Activated CD8-positive, alpha-beta memory T cell treated with anti-CD3 and anti-CD28 coated beads, Interleukin-2, amount 50 U/mL, for 4 hours (primary cell): ENCODE data around the gene XAB2.
"Not testable (repeated sequence)": the region's sequence is repeated elsewhere in the genome, so short reads cannot be mapped to it uniquely, and the experiment has no call there.

Source experiments
- DNase-seq: peaks from one replicate; pipeline ENCODE4 v3.0.0-alpha.2; 2020

Gene XAB2

DNA sequence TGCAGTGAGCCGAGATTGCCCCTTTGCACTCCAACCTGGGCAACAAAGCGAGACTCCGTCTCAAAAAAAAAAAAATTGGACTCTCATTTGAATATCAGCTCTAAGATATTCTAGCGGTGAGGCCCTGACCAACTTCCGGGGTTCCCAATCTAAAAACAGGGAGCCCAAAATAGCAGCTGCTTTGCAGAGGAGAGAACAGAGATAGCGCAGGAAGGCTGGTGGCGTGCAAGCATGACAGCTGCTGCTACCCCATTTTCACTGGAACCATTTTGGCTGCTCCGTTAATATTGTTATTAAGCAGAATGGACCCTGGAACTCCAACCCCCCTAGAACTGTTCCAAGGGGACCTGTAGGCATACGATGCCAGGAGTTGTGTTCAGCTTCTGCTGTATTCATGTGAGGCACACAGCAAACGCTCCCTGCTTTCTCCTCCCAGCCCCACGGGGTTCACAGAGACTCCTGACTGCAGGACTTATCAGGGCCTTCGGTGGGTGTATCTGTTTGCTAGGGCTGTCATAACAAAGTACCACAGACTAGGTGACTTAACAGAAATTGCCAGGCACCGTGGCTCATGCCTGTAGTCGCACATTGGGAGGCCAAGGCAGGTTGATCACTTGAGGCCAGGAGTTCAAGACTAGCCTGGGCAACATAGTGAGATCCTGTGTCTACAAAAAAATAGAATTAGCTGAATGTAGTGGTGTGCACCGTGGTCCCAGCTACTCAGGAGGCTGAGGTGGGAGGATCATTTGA is 19.1 kb upstream of the XAB2 start:
- DNase-seq, result no peak

DNA sequence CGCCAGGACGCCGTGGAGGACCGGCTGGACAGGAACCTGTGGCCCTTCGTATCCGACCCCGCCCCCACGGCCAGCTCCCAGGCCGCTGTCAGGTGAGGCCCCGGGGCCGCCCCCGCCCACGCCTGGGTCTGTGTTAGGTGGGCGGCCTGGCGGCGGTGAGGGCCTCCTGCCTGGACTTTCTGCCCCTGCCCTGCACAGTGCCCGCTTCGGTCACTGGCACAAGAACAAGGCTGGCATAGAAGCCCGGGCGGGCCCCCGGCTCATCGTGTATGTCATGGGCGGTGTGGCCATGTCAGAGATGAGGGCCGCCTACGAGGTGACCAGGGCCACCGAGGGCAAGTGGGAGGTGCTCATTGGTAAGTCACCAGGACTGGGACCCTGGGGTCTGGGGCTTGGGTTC is 17.8 kb upstream of the XAB2 start:
- DNase-seq, result no peak

DNA sequence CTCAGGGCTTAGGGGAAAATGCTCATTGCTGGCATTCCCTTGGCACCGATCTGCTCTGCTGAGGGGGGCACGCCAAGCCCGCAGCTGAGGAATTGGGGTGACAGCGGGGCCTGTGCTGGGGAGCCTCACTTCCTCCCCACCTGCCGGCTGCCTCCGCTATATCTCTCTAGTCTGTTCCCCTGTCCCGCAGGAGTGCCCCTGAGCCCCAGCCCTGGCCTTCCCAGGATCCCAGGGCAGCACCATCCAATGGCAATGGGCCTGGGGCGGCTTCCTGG is 17.0 kb upstream of the XAB2 start:
- no peak for DNase-seq

GRCh38 chr19:7645656-7646425 is 16.5 kb upstream of the XAB2 start:
- DNase-seq, result no peak

- DNase-seq, result no peak
Observed at GRCh38 chr19:7645163-7645562, 15.8 kb upstream of the XAB2 start.

DNA sequence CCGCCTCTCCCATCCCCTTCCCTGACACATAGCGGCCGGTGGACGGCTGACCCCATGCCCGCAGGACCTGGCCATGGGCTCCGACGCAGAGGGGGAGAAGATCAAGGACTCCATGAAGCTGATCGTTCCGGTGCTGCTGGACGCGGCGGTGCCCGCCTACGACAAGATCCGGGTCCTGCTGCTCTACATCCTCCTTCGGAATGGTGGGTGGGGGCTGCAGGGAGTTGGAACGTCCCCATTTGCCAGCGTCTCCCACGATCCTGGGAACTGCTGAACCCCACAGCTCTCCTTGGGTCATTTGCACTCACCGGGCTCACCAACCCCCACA is 15.2 kb upstream of the XAB2 start:
- no peak for DNase-seq

DNA sequence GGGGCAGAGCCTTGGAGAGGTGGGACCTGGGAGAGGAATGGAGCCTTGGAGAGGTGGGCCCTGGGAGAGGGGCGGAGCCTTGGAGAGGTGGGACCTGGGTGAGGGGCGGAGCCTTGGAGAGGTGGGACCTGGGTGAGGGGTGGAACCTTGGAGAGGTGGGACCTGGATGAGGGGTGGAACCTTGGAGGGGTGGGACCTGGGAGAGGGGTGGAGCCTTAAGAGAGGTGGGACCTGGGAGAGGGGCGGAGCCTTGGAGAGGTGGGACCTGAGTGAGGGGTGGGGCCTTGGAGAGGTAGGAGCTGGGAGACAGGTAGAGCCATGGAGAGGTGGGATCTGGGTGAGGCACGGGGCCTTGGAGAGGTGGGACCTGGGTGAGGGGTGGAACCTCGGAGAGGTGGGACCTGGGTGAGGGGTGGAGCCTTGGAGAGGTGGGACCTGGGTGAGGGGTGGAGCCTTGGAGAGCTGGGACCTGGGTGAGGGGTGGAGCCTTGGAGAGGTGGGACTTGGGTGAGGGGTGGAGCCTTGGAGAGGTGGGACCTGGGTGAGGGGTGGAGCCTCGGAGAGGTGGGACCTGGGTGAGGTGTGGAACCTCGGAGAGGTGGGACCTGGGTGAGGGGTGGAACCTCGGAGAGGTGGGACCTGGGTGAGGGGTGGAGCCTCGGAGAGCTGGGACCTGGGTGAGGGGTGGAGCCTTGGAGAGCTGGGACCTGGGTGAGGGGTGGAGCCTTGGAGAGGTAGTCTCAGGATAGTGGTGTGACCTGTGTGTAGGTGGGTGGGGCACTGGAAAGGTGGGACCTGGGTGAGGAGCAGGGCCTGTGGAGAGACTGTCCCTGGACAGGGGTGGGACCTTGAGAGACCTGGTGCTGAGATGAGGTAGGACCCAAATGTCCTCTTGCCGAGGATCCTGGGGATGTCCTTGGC is 14.5 kb upstream of the XAB2 start:
- not testable (repeated sequence) for DNase-seq

DNA sequence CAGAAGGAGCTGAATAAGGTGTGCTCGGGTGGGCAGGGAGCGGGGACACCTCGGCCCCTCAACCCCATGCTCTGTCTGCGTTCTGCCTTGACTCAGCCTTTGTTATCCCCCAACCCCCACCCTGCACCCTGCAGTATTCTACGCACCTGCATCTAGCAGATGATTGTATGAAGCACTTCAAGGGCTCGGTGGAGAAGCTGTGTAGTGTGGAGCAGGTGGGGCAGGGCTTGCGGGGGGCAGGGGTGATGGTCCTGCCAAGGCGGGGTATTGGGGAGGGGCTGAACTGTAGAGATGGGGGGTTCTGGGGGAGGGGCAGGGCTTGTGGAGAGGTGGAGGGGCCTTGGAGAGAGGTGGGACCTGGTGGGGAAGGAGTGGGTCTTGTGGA is 13.7 kb upstream of the XAB2 start:
- DNase-seq, result no peak

- DNase-seq, result no peak
Observed at GRCh38 chr19:7642295-7643030, 13.1 kb upstream of the XAB2 start.

DNA sequence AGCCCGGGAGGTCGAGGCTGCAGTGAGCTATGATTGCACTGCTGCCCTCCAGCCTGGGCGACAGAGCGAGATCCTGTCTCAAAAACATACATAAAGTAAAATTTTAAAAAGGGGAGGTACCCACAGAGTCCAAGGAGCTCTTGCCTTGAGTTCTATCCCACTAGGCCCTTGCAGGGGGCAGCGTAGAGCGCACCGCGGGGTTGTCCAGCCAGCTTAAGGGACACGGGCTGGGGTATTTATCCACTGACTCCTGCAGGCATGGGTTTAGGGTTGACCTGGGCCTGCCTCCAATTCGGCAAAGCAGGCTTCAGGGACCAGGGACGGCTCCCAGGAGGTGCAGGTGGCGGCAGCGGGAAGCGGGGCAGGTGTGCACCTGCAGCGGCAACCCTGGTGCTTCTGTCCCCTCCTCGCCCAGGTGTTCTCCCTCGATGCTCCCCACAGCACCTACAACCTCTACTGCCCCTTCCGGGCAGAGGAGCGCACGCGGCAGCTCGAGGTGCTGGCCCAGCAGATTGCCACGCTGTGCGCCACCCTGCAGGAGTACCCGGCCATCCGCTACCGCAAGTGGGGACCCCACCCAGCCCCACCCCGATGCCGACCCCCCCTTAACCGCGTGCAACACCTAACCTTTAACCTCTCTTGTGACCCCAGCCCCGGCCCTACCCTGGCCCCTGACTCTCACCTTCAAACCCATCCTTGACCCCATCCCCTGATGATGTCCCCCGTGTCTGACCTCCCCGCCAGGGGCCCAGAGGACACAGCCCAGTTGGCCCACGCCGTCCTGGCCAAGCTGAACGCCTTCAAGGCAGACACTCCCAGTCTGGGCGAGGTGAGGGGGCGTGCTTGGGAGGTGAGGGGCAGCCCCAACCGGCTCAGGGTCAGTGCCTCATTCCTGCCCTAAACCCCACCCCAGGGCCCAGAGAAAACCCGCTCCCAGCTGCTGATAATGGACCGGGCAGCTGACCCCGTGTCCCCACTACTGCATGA is 12.2 kb upstream of the XAB2 start:
- DNase-seq, result no peak

DNA sequence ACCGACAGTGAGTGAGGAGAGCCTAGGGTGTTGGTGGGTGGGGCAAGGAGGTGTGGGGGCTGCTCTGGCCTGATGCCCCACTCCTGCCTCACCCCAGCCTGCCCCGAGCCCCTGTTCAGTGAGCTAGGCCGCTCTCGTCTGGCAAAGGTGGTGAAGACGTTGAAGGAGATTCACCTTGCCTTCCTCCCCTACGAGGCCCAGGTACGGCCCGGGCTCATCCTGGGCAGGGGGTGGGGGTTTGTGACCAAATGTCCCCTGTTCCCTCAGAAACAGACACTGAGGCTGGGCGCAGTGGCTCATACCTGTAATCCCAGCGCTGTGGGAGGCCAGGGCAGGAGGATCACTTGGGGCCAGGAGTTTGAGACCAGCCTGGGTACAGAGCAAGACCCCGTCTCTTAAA is 11.5 kb upstream of the XAB2 start:
- DNase-seq, result no peak

DNA sequence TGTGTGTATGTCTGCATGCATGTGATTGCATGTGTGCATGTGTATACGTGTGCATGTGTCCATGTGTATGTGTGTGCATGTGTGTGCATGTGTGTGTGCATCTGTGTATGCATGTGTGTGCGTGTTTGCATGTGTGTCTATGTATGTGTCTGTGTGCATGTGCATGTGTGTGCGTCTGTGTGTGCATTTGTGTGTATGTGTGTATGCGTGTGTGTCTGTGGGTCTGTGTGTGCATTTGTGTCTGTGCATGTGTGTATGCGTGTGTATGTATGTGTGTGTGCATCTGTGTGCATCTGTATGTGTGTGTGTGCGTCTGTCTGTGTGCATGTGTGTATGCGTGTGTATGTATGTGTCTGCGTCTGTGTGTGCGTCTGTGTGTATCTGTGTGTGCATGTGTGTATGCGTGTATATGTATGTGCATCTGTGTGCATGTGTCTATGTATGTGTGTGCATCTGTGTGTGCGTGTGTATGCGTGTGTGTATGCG is 10.6 kb upstream of the XAB2 start:
- DNase-seq, result no peak

GRCh38 chr19:7638802-7639465 is 9.6 kb upstream of the XAB2 start:
- no peak for DNase-seq

DNA sequence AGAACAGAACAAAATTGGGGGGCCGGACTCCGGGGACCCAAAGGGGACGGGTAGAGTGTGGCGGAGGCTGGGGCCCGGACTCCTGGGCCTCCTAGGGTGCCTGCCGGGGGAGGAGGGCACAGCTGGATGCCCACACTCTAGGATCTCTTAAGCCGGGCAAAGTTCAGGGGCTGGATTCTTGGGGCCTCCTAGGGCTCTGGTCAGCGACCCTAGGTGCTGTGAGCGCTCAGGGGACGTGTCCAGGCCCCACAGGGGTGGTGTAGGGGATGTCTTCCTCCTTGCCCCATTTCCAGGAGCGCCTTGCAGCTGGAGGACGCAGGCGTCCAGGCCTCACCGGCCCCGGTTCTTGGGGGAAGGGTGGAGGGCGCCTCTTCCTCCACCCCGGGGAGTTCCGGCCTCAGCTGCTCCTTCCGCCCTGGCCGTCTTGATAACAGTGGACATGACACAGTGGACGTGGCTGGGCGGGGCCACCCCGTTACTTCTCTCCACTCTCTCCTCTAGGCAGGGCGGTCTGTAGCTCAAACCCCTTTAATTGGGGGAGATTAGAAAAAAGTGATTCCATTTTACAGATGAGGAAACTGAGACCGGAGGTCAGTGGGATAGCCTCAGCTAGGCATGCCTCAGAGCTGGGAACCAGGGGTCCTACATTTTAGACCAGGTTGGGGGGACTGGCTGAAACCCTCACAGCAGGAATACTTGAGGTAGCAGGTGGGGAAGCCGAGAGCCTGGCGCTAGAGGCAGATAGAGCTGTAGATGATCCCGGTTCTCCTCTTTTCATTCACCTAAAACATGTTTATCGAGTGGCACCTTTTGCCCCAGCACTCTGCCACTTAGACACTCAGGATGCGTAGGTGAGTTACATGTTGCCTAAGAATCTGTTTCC is 8.3 kb upstream of the XAB2 start:
- no peak for DNase-seq

DNA sequence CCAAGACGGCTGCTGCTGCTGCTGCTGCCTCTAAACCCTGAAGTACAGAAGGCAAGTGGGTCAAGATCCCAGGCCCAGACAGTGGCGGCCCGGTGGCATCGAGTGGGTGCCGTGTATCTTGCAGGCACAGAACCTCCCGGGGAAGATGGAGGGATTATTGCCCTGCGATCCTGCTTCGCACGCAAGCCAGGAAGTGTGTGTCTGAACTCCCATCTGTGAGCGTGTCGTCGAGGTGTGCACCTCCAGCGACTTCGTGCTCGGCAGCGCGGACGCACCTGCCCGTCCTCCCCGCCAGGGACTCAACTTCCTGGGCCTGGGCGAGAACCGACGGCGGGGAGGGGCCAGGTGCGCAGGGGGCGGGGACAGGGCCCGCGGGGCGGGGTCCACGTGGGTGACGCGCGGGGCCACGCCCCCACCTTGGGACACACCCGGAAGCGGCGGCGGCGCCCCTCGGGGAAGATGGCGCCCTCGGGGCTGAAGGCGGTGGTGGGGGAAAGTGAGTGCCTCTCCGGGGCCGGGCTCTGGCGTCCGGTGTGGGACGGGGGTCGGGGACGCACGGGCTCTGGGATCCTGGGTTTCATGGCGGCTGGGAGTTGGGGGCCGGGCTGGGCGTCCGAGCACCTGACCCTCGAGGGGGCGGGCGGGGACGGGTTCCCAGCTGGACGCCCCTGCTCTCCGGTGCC is 7.5 kb upstream of the XAB2 start, which contains the start of gene STXBP2:
Gene STXBP2, plus strand, starts transcription at position 420 of the 683 bp plus-strand sequence. Its CDS starts 40 bp downstream, at position 460.
- DNase-seq, result peak; percentile 93

- no peak for DNase-seq
Observed at GRCh38 chr19:7636317-7636690, 7.0 kb upstream of the XAB2 start.

- no peak for DNase-seq
Observed at GRCh38 chr19:7635670-7636069, 6.3 kb upstream of the XAB2 start.

- DNase-seq, result no peak
Observed at GRCh38 chr19:7633698-7634097, 4.4 kb upstream of the XAB2 start, which contains the start of gene PCP2. PCP2 (minus strand) TSS chr19:7633719; CDS start chr19:7633457, 262 bp downstream.
